SKM-1 treated with dmso at 0.1 percent for 144 hours (cell line): ENCODE measurements around the gene MAP2K5.
A peak's percentile ranks its signal among the peaks of the same experiment; 100 is the strongest.

Experiments used
- DNase-seq: peaks from one replicate; lab custom pipeline; 2025; ENCODE audit not compliant: unreplicated experiment; lab: John Stamatoyannopoulos, UW

MAP2K5 gene

GRCh38 chr15:67556976-67557570, 14.6 kb downstream of the MAP2K5 start:
- DNase-seq: no peak

- DNase-seq: no peak
These were observed 16.0 kb downstream of the MAP2K5 start for GRCh38 chr15:67558502-67558901.

GRCh38 chr15:67559158-67559557, 16.7 kb downstream of the MAP2K5 start:
- no peak for DNase-seq

- no peak for DNase-seq
These were observed 17.1 kb downstream of the MAP2K5 start for GRCh38 chr15:67559576-67559975.

GRCh38 chr15:67560320-67560719, 17.8 kb downstream of the MAP2K5 start:
- DNase-seq: no peak

- no peak for DNase-seq
These were observed 20.6 kb downstream of the MAP2K5 start for GRCh38 chr15:67563092-67563491.

- no peak for DNase-seq
These were observed 21.8 kb downstream of the MAP2K5 start for GRCh38 chr15:67564021-67564967.

GRCh38 chr15:67564968-67565345, 22.5 kb downstream of the MAP2K5 start:
- no peak for DNase-seq

- no peak for DNase-seq
These were observed 27.2 kb downstream of the MAP2K5 start for GRCh38 chr15:67569668-67570067.

GRCh38 chr15:67570875-67571647, 28.6 kb downstream of the MAP2K5 start:
- DNase-seq: no peak

- no peak for DNase-seq
These were observed 29.3 kb downstream of the MAP2K5 start for GRCh38 chr15:67571648-67572415.

- peak; percentile 17 for DNase-seq
These were observed 30.7 kb downstream of the MAP2K5 start for GRCh38 chr15:67573194-67573593.

- peak; percentile 9 for DNase-seq
These were observed 32.6 kb downstream of the MAP2K5 start for GRCh38 chr15:67575039-67575502.

- no peak for DNase-seq
These were observed 35.6 kb downstream of the MAP2K5 start for GRCh38 chr15:67578020-67578600.

- DNase-seq: no peak
These were observed 36.7 kb downstream of the MAP2K5 start for GRCh38 chr15:67579164-67579563.

- DNase-seq: no peak
These were observed 37.5 kb downstream of the MAP2K5 start for GRCh38 chr15:67579967-67580366.

GRCh38 chr15:67584157-67584556, 41.7 kb downstream of the MAP2K5 start:
- DNase-seq: no peak

- no peak for DNase-seq
These were observed 43.2 kb downstream of the MAP2K5 start for GRCh38 chr15:67585681-67586080.

GRCh38 chr15:67587331-67587730, 44.8 kb downstream of the MAP2K5 start:
- no peak for DNase-seq

- no peak for DNase-seq
These were observed 45.3 kb downstream of the MAP2K5 start for GRCh38 chr15:67587754-67588153.
